ENCODE measurements around the gene ISG15. TPM values are rescaled to one million over a fixed set of nuclear protein-coding genes. Genes with fewer than 3 reads are reported as not detected.

ISG15 gene
- total and polyA plus RNA-seq, 2 of the 13 experiments (the other 11 are each of a cell fraction or from before 2014, with no cell fraction given): 42.1 to 54.9 TPM

DNA sequence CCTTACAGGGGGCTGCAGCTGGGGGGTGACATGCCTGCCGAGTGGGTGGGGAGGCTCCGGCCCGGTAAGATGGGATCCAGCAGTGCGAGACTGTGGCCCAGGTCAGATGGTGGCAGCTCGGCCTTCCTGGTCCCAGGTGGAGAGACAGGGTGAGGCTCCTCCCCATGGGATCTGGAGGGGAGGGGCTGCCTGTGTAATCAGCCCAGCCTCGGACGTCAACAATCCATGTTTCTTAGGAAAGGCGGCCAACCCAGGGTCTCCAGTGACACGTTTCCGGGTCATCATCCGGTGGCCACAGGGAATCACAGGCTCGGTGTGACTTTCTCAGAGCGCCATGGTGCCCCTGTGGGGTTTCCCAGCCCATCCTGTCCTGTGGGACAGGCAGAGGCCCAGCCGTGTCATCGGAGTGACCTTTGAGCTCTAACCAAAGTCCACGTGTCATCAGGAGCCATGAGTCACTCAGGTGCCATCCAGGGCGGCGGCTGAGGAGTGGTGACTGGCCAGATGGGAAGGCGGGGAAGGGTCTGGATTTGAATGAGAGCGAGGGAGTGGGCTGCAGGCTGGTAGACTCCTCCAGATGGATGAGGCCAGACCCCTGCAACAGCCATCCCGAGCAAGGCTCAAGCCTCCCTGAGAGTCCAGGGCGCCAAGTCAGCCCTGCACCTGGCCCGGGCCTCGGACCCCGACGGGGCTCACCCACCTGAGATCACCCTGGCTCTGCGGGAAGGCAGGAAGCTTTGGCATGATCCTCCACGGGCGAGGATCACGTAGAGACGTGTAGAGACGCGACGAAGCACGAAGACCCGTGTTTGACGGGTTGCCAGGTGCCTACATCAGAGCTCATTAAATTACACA lies 6.8 kb upstream of the ISG15 start (continued):
- TF ChIP-seq, protein P1, sequence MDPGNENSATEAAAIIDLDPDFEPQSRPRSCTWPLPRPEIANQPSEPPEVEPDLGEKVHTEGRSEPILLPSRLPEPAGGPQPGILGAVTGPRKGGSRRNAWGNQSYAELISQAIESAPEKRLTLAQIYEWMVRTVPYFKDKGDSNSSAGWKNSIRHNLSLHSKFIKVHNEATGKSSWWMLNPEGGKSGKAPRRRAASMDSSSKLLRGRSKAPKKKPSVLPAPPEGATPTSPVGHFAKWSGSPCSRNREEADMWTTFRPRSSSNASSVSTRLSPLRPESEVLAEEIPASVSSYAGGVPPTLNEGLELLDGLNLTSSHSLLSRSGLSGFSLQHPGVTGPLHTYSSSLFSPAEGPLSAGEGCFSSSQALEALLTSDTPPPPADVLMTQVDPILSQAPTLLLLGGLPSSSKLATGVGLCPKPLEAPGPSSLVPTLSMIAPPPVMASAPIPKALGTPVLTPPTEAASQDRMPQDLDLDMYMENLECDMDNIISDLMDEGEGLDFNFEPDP (CRISPR knock-in tag; conservative IDR thresholded peaks at IDR 0.05): no peak
- TF ChIP-seq KDM1A (CRISPR knock-in tag; IDR thresholded peaks at IDR 0.05) (peak; percentile 84; the same call in 1 of the 2 replicates), POLR2A (IDR thresholded peaks at IDR 0.05; ENCODE audit: insufficient read depth in 1 of 2, low read depth in 2 of 2, low read length in 2 of 2) (peak in 1 of 2 experiments; percentile 71; a peak in 1 of 4 replicates), KMT2B (CRISPR knock-in tag; IDR thresholded peaks at IDR 0.05) (peak; percentile 69; the same call in 1 of the 2 replicates), ZNF761 (CRISPR knock-in tag; conservative IDR thresholded peaks at IDR 0.05) (peak; percentile 57; the same call in 1 of the 2 replicates), GATAD2A (CRISPR knock-in tag; IDR thresholded peaks at IDR 0.05) (peak; percentile 93), NFATC3 (CRISPR knock-in tag; IDR thresholded peaks at IDR 0.05) (no peak), ZNF329 (CRISPR knock-in tag; IDR thresholded peaks at IDR 0.05; ENCODE audit: low read depth) (peak; percentile 76), ADNP (CRISPR knock-in tag; IDR thresholded peaks at IDR 0.05) (no peak), NCOR1 (IDR thresholded peaks at IDR 0.05; ENCODE audit: borderline replicate concordance, low read length) (peak; percentile 98), NFYC (CRISPR knock-in tag; IDR thresholded peaks at IDR 0.05) (peak; percentile 50)
- TF ChIP-seq, protein P2, sequence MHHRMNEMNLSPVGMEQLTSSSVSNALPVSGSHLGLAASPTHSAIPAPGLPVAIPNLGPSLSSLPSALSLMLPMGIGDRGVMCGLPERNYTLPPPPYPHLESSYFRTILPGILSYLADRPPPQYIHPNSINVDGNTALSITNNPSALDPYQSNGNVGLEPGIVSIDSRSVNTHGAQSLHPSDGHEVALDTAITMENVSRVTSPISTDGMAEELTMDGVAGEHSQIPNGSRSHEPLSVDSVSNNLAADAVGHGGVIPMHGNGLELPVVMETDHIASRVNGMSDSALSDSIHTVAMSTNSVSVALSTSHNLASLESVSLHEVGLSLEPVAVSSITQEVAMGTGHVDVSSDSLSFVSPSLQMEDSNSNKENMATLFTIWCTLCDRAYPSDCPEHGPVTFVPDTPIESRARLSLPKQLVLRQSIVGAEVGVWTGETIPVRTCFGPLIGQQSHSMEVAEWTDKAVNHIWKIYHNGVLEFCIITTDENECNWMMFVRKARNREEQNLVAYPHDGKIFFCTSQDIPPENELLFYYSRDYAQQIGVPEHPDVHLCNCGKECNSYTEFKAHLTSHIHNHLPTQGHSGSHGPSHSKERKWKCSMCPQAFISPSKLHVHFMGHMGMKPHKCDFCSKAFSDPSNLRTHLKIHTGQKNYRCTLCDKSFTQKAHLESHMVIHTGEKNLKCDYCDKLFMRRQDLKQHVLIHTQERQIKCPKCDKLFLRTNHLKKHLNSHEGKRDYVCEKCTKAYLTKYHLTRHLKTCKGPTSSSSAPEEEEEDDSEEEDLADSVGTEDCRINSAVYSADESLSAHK (CRISPR knock-in tag; IDR thresholded peaks at IDR 0.05; ENCODE audit: borderline replicate concordance): no peak
- TF ChIP-seq, protein P3, sequence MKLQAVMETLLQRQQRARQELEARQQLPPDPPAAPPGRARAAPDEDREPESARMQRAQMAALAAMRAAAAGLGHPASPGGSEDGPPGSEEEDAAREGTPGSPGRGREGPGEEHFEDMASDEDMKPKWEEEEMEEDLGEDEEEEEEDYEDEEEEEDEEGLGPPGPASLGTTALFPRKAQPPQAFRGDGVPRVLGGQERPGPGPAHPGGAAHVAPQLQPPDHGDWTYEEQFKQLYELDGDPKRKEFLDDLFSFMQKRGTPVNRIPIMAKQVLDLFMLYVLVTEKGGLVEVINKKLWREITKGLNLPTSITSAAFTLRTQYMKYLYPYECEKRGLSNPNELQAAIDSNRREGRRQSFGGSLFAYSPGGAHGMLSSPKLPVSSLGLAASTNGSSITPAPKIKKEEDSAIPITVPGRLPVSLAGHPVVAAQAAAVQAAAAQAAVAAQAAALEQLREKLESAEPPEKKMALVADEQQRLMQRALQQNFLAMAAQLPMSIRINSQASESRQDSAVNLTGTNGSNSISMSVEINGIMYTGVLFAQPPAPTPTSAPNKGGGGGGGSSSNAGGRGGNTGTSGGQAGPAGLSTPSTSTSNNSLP (IDR thresholded peaks at IDR 0.05; ENCODE audit: low read depth, low read length): peak; percentile 40; the same call in 1 of the 2 replicates
- TF ChIP-seq, protein P4, sequence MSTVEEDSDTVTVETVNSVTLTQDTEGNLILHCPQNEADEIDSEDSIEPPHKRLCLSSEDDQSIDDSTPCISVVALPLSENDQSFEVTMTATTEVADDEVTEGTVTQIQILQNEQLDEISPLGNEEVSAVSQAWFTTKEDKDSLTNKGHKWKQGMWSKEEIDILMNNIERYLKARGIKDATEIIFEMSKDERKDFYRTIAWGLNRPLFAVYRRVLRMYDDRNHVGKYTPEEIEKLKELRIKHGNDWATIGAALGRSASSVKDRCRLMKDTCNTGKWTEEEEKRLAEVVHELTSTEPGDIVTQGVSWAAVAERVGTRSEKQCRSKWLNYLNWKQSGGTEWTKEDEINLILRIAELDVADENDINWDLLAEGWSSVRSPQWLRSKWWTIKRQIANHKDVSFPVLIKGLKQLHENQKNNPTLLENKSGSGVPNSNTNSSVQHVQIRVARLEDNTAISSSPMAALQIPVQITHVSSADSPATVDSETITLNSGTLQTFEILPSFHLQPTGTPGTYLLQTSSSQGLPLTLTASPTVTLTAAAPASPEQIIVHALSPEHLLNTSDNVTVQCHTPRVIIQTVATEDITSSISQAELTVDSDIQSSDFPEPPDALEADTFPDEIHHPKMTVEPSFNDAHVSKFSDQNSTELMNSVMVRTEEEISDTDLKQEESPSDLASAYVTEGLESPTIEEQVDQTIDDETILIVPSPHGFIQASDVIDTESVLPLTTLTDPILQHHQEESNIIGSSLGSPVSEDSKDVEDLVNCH (CRISPR knock-in tag; IDR thresholded peaks at IDR 0.05): no peak; the same call in 1 of the 2 replicates
- TF ChIP-seq, protein P5, sequence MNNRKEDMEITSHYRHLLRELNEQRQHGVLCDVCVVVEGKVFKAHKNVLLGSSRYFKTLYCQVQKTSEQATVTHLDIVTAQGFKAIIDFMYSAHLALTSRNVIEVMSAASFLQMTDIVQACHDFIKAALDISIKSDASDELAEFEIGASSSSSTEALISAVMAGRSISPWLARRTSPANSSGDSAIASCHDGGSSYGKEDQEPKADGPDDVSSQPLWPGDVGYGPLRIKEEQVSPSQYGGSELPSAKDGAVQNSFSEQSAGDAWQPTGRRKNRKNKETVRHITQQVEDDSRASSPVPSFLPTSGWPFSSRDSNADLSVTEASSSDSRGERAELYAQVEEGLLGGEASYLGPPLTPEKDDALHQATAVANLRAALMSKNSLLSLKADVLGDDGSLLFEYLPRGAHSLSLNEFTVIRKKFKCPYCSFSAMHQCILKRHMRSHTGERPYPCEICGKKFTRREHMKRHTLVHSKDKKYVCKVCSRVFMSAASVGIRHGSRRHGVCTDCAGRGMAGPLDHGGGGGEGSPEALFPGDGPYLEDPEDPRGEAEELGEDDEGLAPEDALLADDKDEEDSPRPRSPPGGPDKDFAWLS (CRISPR knock-in tag; IDR thresholded peaks at IDR 0.05; ENCODE audit: borderline replicate concordance): 0 out of 2 replicates have a peak, but pooled peaks have one; percentile 78

All from HepG2 (cell line).